Sigmoid colon (tissue), 7 donors: ENCODE measurements around the gene CLCN3. TPM values are rescaled to one million over a fixed set of nuclear protein-coding genes. Genes with fewer than 3 reads are reported as not detected.
A peak's percentile ranks its signal among the peaks of the same experiment; 100 is the strongest.

ENCODE experiments used
- DNase-seq: peaks from one replicate; pipeline ENCODE4 v3.0.0-alpha.2; 2019
- H3K27ac ChIP-seq, 4 donors: fragments of 200-600 bp; sonication (generic); one replicate each; pipeline ENCODE4 v1.5.1; 2016 to 2019; ENCODE audit warnings: mild to moderate bottlenecking in 1 of 4
- H3K27me3 ChIP-seq, 3 donors: fragments of 200-600 bp; sonication (generic); one replicate each; pipeline ENCODE4 v1.5.1; 2019; ENCODE audit warnings: mild to moderate bottlenecking in 1 of 3
- H3K36me3 ChIP-seq, 4 donors: fragments of 200-600 bp; sonication (generic); one replicate each; pipeline ENCODE4 v1.5.1; 2016 to 2019
- H3K4me1 ChIP-seq, 4 donors: fragments of 200-600 bp; sonication (generic); one replicate each; pipeline ENCODE4 v1.5.1; 2017 to 2019
- H3K4me3 ChIP-seq, 4 donors: fragments of 200-600 bp; sonication (generic); one replicate each; pipeline ENCODE4 v1.5.1; 2017 to 2019; ENCODE audit warnings: mild to moderate bottlenecking in 2 of 4, moderate library complexity in 1 of 4
- H3K9me3 ChIP-seq, 4 donors: fragments of 200-600 bp in 3 of 4; sonication (generic) in 3 of 4; one replicate each; pipeline versions ENCODE4 v1.5.1 to v1.6.1; 2013 to 2019
- CTCF ChIP-seq, 4 experiments: fragments of 450-650 bp in 3 of 4; fragments of 200-600 bp in 1 of 4; IDR thresholded peaks; one replicate each; pipeline ENCODE4 v1.5.1; 2016 to 2019; ENCODE audit warnings: antibody characterized with exemption in 4 of 4, mild to moderate bottlenecking in 3 of 4, moderate library complexity in 2 of 4
- EP300 ChIP-seq, 4 donors: sonication (generic); formaldehyde crosslinking; IDR thresholded peaks; one replicate each; pipeline ENCODE4 v1.6.1; 2017; ENCODE audit warnings: antibody characterized with exemption in 4 of 4
- POLR2A ChIP-seq, 2 donors: fragments of 450-650 bp; IDR thresholded peaks; one replicate each; pipeline ENCODE4 v1.6.1; 2016; ENCODE audit warnings: antibody characterized with exemption in 2 of 2, mild to moderate bottlenecking in 2 of 2, moderate library complexity in 2 of 2
- POLR2AphosphoS5 ChIP-seq, 4 donors: sonication (generic); formaldehyde crosslinking; IDR thresholded peaks; one replicate each; pipeline ENCODE4 v1.6.1; 2017; ENCODE audit warnings: antibody characterized with exemption in 4 of 4
- WGBS, 2 donors: extraction: QIAGEN DNeasy Blood & Tissue Kit; methylation state at CpG; one replicate each; pipeline ENCODE4 v1.1.7; 2013; 5-methylcytosine and 5-hydroxymethylcytosine counted together
- intact Hi-C: fragments of 100-400 bp; cut with DNase I; formaldehyde crosslinking; loops from one replicate; pipeline ENCODE4 v1.15.1; 2023
- polyA plus RNA-seq, 3 donors: library from polyadenylated mRNA; stranded (reverse); fragments of 200-250 nt; gene quantifications; one replicate each; pipeline ENCODE4 v1.2.3, GENCODE V29; 2013
- total RNA-seq, 4 donors: library from RNA; depleted of rRNA; stranded (reverse); fragments of >200 nt; gene quantifications; one replicate each; pipeline ENCODE4 v1.1.0, GENCODE V29; 2016
- donor health status: healthy with polysubstance abuse.
- donor health status: Bipolar disorder and iron deficiency.
- donor health status: healthy.

CLCN3 gene
- total and polyA plus RNA-seq, 7 donors, result 8.6 to 37.1 (median 16.0) TPM

GRCh38 chr4:169582706-169583105 lies 37.7 kb upstream of the CLCN3 start:
- no peak for TF ChIP-seq POLR2AphosphoS5 (IDR thresholded peaks at IDR 0.05)
- TF ChIP-seq POLR2A (IDR thresholded peaks at IDR 0.05), result no peak
- no peak for TF ChIP-seq CTCF (IDR thresholded peaks at IDR 0.05)
- no peak for TF ChIP-seq EP300 (IDR thresholded peaks at IDR 0.05)
- H3K4me1 ChIP-seq, result peaks cover 0 to 8% (median 5%) of the 10 kb centered on the region in 4 donors
- no peaks in the 10 kb centered on the region for H3K9me3 ChIP-seq
- intact Hi-C loops, result no loop called here
- H3K4me3 ChIP-seq, result no peak overlapping the region
- H3K27ac ChIP-seq, result peak overlapping the region in 1 of 4 donors; percentile 15
- peaks cover 0 to 41% (median 8%) of the 10 kb centered on the region in 4 donors for H3K36me3 ChIP-seq
- 97% methylated on average over 3 of the region's 3 CpGs for WGBS, 2 donors
- no peak for DNase-seq
- H3K27me3 ChIP-seq, result no peaks in the 10 kb centered on the region

- peaks cover 0 to 41% (median 12%) of the 10 kb centered on the region in 4 donors for H3K36me3 ChIP-seq
- no peak for DNase-seq
- WGBS, 2 donors, result 13 to 52% methylated on average over 2 of the region's 2 CpGs
- H3K9me3 ChIP-seq, result no peaks in the 10 kb centered on the region
- H3K27ac ChIP-seq, result peak overlapping the region in 1 of 4 donors; percentile 28
- H3K27me3 ChIP-seq, result no peaks in the 10 kb centered on the region
- no peak for TF ChIP-seq POLR2AphosphoS5 (IDR thresholded peaks at IDR 0.05)
- peaks cover 0 to 8% (median 5%) of the 10 kb centered on the region in 4 donors for H3K4me1 ChIP-seq
- no peak overlapping the region for H3K4me3 ChIP-seq
- intact Hi-C loops, result no loop called here
These were observed 36.8 kb upstream of the CLCN3 start for GRCh38 chr4:169583563-169583962.

GRCh38 chr4:169593050-169593560 lies 27.3 kb upstream of the CLCN3 start:
- Histone ChIP-seq H3K4me3 (no peak overlapping the region), H3K36me3 (peaks cover 0 to 39% (median 5%) of the 10 kb centered on the region in 4 donors), H3K4me1 (no peaks in the 10 kb centered on the region), H3K27me3 (no peaks in the 10 kb centered on the region), H3K27ac (no peak overlapping the region), H3K9me3 (no peaks in the 10 kb centered on the region)
- intact Hi-C loops, result no loop called here
- WGBS, 2 donors, result 94 to 97% methylated on average over 1 of the region's 1 CpG
- TF ChIP-seq EP300 (IDR thresholded peaks at IDR 0.05) (no peak), POLR2AphosphoS5 (IDR thresholded peaks at IDR 0.05) (no peak), CTCF (IDR thresholded peaks at IDR 0.05) (no peak), POLR2A (IDR thresholded peaks at IDR 0.05) (no peak)
- DNase-seq, result no peak

GRCh38 chr4:169594560-169595195 lies 25.7 kb upstream of the CLCN3 start:
- intact Hi-C loops, result no loop called here
- Histone ChIP-seq H3K4me1 (no peaks in the 10 kb centered on the region), H3K4me3 (no peak overlapping the region), H3K36me3 (peaks cover 0 to 32% (median 0%) of the 10 kb centered on the region in 4 donors), H3K9me3 (no peaks in the 10 kb centered on the region), H3K27ac (no peak overlapping the region), H3K27me3 (no peaks in the 10 kb centered on the region)
- no peak for DNase-seq
- no peak for TF ChIP-seq EP300 (IDR thresholded peaks at IDR 0.05)

- intact Hi-C loops, result no loop called here
- Histone ChIP-seq H3K27me3 (no peaks in the 10 kb centered on the region), H3K4me1 (peaks cover 0 to 3% (median 0%) of the 10 kb centered on the region in 4 donors), H3K4me3 (no peak overlapping the region), H3K36me3 (peaks cover 0 to 37% (median 0%) of the 10 kb centered on the region in 4 donors), H3K9me3 (no peaks in the 10 kb centered on the region), H3K27ac (no peak overlapping the region)
- no peak for DNase-seq
- TF ChIP-seq CTCF (IDR thresholded peaks at IDR 0.05) (no peak), EP300 (IDR thresholded peaks at IDR 0.05) (no peak), POLR2A (IDR thresholded peaks at IDR 0.05) (no peak), POLR2AphosphoS5 (IDR thresholded peaks at IDR 0.05) (no peak)
These were observed 19.2 kb upstream of the CLCN3 start for GRCh38 chr4:169601016-169601771.
